ENCODE results near the gene TNS4.

DNA sequence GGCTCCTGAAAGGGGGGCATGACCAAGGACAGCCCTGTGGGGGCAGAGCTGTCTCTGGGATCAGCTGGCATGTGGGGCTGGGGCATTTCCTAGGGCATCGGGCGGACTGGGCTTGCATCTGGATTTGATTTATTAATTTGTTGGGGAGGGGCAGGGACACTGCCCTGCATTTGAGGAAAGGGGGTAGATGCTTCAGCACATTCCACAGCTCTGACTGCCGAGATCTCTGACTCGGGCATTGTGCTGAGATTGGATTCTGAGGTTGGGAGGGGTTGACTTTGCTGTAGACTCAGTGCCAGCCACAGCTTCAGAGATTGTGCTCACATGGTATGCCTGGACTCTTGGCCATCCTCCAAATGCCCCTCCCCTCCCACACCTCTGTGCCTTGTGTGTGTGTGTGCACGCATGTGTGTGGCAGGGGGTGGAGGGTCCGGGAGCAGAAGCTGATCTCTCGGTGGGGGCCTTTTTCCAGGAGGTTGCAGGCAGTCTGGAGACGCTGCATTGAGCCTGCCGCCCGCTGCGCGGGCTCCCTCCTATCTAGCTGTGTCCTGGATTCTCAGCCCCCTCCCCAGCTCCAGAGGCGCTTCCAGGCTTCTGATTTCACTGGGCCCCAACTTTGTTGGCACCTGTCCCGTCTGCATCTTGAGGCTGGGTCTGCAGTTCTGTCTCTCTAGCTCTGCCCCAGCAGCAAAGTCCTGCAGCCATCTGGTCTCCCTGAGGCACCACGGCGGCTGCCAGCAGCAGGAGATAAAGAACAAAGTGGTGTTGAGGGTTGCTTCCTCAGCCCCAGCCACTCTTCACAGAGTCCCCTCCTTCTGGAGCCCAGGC, 43.2 kb downstream of the TNS4 start:
- TF ChIP-seq EP300 (IDR thresholded peaks at IDR 0.05; ENCODE audit: borderline replicate concordance), result peak; percentile 50; the same call in 1 of the 2 replicates
- TF ChIP-seq RAD21 (IDR thresholded peaks at IDR 0.05; ENCODE audit: low read depth), result no peak
- TF ChIP-seq TEAD4 (IDR thresholded peaks at IDR 0.05), result peak; percentile 75
- TF ChIP-seq CREB1 (IDR thresholded peaks at IDR 0.05; ENCODE audit: low read depth), result no peak
- TF ChIP-seq ZBTB7A (IDR thresholded peaks at IDR 0.05; ENCODE audit: low read depth), result peak; percentile 62
- peak; percentile 36; the same call in 1 of the 2 replicates for TF ChIP-seq MAX (IDR thresholded peaks at IDR 0.05)
- no peak for TF ChIP-seq FOXM1 (IDR thresholded peaks at IDR 0.05; ENCODE audit: borderline replicate concordance, low read depth)
- TF ChIP-seq CEBPB (IDR thresholded peaks at IDR 0.05), result no peak
- no peak for TF ChIP-seq REST (IDR thresholded peaks at IDR 0.05; ENCODE audit: low read depth)
